NCI-H510A (cell line): Measurements from ENCODE around the gene DNAJC13.

ENCODE experiments used
- DNase-seq: peaks from one replicate; lab custom pipeline; 2025; lab: John Stamatoyannopoulos, UW

The DNAJC13 gene

GRCh38 chr3:132406587-132406986, 10.7 kb upstream of the DNAJC13 start:
- DNase-seq = no peak

GRCh38 chr3:132407025-132407424, 10.3 kb upstream of the DNAJC13 start:
- DNase-seq = no peak

DNA sequence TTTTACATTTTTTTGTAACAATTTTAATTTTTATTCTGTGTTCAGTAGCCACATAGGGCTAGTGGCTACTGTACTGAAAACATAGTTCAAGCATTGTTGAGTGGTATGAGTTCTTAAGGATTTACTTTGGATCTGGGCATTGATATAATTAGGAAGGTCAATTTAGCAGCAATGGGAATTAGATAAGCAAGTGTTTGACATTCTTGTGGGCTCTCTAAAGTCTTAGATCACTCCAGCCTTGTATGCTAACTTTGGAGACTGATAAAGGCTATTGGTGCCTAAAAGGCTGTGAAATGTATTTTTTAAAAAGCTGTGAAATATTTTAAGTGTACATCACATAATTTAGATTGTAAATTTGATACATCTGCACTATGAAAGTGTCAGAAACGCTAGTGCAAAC, 2.5 kb upstream of the DNAJC13 start:
- no peak for DNase-seq

DNA sequence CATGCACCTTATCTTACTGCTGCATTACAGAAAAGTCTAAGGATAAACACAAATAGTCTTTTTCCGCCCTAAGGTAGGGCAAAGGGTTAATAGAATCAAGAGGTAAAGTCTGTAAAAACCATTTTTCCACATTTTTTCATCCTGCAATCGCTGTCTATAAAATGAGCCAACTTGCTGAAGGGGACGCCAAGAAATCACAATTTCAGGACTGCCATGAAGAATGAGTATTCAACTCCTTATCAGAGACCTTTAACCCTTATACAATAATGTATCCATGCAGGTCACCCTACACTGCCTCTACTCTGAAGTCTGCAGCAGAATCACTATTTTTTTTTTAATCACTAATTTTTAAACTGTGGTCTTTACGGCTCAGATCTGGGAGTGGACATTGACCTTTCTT, 1.1 kb upstream of the DNAJC13 start:
- no peak for DNase-seq

- peak; percentile 16 for DNase-seq
These were observed 551 bp downstream of the DNAJC13 start for GRCh38 chr3:132417695-132418411.

GRCh38 chr3:132418916-132419315, 1.6 kb downstream of the DNAJC13 start:
- no peak for DNase-seq

GRCh38 chr3:132421832-132422231, 4.5 kb downstream of the DNAJC13 start:
- DNase-seq = no peak

GRCh38 chr3:132422531-132422930, 5.2 kb downstream of the DNAJC13 start:
- no peak for DNase-seq

DNA sequence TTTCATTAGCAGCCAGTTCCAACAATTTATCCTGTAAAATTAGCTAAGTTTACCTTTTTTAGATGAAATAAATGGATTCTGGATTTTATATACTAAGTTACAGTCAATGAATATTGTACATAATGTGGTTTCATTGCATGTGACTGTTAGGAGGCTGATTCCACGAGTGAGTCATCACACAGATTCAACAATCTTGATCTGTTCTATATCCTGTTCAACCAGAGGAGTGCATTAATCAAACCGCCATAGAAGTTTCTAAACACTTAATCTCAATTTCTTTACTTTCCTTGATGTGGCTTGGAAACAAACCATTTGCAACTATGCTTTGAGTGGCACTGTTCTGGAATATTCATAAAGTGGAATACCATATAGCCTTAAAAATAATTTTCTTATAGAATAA, 15.3 kb downstream of the DNAJC13 start:
- no peak for DNase-seq

DNA sequence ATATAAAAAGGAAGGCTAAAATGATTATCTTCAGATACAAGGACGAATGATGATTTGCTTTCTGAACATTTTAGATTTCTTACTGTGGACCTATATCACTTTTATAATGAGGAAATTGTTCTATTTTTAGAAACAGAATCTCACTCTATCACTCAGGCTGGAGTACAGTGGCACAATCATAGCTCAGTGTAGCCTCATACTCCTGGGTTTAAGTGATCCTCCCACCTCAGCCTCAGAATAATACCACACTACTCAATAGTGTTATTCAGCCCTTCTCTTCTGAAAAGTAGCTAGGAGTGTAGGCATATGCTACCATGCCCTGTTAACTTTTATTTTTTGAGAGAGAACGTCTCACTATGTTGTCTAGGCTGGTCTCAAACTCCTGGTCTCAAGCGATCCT, 15.8 kb downstream of the DNAJC13 start:
- DNase-seq = no peak

DNA sequence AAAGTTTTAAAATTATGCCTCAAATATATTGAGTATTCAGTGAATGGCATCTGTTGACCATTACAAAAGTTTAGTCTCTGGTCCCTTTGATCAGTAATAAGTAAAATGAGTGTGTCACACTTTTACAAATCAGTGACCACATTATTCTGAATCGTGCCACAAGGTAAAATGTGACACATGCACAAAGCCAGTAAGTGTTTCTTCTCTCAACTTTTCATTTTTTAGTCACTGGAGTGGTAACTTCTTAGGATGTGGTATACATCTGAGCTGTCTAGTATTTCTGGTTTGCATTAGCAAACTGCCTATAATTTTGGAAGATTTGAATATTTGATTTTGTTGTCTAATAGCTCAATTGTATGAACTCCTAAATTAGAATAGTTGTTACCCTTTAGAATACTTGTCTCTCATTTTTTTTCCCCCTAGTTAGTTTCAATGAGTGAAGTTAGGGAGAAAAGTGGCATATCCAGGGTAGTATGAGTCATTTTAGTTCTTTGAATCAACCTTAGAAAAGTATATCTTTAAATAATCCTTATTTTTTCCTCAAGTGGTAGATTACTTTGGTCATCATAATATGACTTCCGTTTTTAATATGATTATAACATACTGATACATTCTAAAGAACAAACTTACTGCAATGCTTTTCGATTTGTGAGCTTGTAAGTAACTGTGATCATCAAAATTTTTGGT, 18.1 kb downstream of the DNAJC13 start:
- DNase-seq = no peak

DNA sequence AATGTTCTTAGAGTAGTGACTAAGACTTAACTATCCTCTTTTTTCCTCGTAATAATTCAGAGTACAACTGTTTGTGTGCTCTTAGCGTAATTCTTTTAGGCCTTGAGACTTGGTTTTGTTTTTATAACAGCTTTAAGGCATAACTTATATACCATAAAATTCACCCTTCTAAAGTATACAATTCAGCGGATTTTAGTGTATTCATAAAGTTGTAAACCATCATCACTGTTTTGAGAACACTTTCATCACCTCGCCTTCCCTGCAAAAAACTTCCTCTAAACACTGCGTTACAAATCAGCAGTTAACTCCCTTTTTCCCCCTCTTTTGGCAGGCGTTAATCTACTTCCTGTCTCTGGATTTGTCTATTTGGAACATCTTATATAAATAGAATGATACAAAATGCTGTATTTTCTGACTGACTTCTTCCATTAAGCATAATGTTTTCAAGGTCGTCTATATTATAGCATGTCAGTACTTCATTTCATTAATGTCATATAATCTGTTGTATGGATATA, 18.7 kb downstream of the DNAJC13 start:
- no peak for DNase-seq

- no peak for DNase-seq
These were observed 26.1 kb downstream of the DNAJC13 start for GRCh38 chr3:132443421-132443820.

- no peak for DNase-seq
These were observed 27.1 kb downstream of the DNAJC13 start for GRCh38 chr3:132444383-132444782.

GRCh38 chr3:132445817-132446216, 28.5 kb downstream of the DNAJC13 start:
- no peak for DNase-seq

DNA sequence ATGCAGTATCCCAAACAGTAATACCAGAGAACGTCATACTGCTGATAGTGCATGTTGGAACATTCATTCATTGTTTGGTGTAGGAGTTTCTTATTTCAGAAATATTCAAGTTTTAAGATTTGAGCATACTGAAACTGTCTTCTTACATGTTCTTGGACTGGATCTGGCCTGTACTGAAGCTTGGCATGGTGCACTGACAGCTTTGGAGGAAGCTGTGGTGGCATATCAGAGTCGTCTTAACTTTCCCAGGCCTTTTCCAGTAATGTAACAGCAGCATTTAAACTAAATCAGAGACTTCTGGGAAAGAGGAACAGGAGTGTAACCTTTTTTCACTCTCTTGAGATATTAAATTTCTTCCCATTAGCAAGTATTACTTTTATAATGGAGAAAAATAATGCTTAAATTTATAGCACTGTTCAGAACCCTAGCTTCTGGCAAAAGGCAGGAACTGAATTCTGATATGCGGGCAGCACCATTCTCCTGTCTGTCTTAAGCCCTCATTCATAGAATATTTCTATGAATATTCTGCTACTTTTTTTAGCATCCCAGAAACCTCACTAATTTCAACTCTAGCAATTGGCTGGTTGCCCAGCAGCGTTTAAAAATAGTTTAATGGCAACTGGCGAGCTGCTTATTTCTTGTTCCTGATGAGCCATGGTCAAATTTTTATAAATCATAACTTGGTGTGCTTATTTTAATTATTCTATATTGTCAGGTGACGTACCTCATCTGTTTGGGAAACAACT, 31.1 kb downstream of the DNAJC13 start:
- DNase-seq = no peak

- DNase-seq = no peak
These were observed 38.8 kb downstream of the DNAJC13 start for GRCh38 chr3:132456136-132456535.

DNA sequence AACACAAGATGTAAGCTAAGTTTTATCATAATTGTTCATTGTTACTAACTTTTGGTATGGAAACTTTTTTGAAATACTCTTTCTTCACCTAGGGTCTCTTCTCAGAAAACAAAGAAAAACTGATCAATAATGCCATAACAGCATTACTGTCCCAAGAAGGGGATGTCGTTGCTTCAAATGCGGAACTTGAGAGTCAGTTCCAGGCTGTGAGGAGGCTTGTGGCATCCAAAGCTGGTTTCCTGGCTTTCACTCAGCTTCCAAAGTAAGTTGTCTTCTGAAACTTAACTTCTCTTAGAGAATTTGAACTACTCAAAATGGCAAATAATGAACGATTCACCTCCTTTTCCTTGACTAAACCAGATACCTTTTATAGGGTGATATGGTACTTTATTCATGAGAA, 39.3 kb downstream of the DNAJC13 start:
- no peak for DNase-seq

DNA sequence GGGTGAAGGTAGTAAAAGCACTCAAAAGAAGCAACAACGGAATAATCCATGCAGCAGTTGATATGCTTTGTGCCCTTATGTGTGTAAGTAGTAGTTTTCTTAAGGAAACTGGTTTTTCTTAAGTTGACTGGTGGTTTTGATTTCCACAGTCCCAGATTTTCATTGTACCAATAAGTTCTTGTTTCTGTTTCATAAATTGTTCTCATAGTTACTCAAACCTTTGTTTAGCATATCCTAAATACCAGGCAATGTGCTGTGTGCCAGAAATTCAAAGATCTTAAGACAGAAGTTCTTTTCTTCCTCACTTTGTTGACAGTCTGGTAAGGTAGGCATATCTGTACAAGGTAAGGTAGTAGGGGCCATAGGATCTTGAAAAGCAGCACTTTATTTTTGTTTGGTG, 40.0 kb downstream of the DNAJC13 start:
- DNase-seq = no peak

- DNase-seq = no peak
These were observed 42.2 kb downstream of the DNAJC13 start for GRCh38 chr3:132459551-132459950.

DNA sequence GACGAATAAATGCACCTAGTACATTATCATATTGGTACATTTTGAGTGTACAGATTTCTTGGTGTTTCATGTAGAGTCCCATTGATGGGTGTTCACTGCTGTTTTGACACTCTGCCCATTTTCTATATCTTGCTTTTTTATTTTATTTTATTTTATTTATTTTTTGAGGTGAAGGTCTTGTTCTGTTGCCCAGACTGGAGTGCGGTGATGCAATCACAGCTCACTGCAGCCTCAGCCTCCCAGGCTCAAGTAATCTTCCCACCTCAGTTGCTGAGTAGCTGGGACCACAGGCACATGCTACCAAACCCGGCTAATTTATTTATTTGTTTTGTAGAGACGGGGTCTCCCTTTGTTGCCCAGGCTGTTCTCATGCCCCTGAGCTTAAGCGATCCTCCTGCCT, 44.2 kb downstream of the DNAJC13 start:
- no peak for DNase-seq

DNA sequence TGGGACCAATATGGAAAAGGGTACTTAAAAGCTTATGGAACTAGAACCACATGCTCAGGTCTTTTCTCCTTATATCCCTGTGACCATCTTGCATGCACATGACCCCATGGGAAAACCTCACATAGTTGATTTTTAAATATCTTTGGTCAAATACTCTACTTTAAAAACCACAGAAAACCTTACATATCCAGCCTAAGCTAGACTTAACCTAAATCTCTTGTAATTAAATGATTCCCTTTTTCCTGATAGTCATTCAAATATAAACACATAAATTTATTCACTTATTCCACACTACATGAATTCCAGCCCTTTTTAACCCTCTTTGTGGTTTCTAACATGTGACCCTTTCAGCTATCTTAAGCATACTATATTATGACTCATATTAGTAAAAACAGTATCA, 46.8 kb downstream of the DNAJC13 start:
- no peak for DNase-seq

DNA sequence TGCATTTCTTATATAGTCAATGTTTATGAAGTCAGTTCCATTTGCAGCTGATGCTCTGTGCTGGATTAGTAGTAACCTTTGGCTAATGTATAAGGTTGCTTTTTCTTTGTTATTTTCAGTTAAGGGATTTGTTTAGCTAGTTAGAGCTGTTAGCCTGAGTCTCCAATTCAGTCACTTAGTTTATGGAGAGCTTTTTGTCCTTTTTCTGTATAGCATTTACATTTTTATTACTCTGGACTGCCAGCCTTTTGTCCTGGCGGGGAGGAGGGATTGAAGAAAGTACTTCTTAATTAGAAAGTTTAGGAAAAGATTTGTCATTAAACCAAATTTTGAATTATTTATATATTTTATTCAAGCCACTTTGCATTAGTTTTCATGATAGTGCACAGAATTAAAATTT, 52.0 kb downstream of the DNAJC13 start:
- DNase-seq = no peak
